OCI-LY7 (cell line): ENCODE measurements around the gene CAPNS1.

Experiments
- CTCF ChIP-seq: fragments of 200-600 bp; sonication (generic); conservative IDR thresholded peaks from 2 replicates; pipeline ENCODE4 v1.5.1; 2014; ENCODE audit warnings: mild to moderate bottlenecking, antibody characterized with exemption, low read length, moderate library complexity, mixed read lengths
- EZH2phosphoT487 ChIP-seq: fragments of 200-600 bp; sonication (generic); IDR thresholded peaks from 2 replicates; pipeline ENCODE4 v1.6.1; 2018; ENCODE audit warnings: low read depth, borderline replicate concordance, mild to moderate bottlenecking, mixed run types, antibody characterized with exemption, low read length, moderate library complexity, mixed read lengths

GRCh38 chr19:36182612-36183244 is 42.9 kb downstream of the CAPNS1 start:
- TF ChIP-seq CTCF (no peak), EZH2phosphoT487 (no peak)
